ENCODE results near the gene PPIC.

PPIC gene

GRCh38 chr5:123035918-123036390 is 571 bp downstream of the PPIC start:
- peak; percentile 12 for DNase-seq
- peak overlapping the region; percentile 88 for H3K4me2 ChIP-seq (ENCODE audit: low read depth, low read length)
- TF ChIP-seq EZH2phosphoT487 (IDR thresholded peaks at IDR 0.05; ENCODE audit: low read length) (no peak), EZH2 (optimal IDR thresholded peaks at IDR 0.05; ENCODE audit: low read depth, low read length) (no peak), CTCF (IDR thresholded peaks at IDR 0.05; ENCODE audit: low read length) (no peak)
- no peaks in the 10 kb centered on the region for H3K9me2 ChIP-seq (replicated peaks; ENCODE audit: insufficient read depth, low read length)
- H4K20me1 ChIP-seq (ENCODE audit: insufficient read depth, low read length) = no peaks in the 10 kb centered on the region
- peaks cover 10% of the 10 kb centered on the region; the same call in 1 of the 2 replicates for H3K27me3 ChIP-seq (replicated peaks; ENCODE audit: insufficient read depth, low read length)
- H3K27ac ChIP-seq (ENCODE audit: low read length) = no peak overlapping the region
- peak overlapping the region; percentile 96 for H2AFZ ChIP-seq (ENCODE audit: low read length)
- H3K4me3 ChIP-seq (ENCODE audit: low read length) = peak overlapping the region; percentile 91
- 0 out of 2 replicates have a peak, but pooled peaks cover 8% of the 10 kb centered on the region for H3K4me1 ChIP-seq (ENCODE audit: low read length)
- no peaks in the 10 kb centered on the region for H3K79me2 ChIP-seq (ENCODE audit: low read length)
- no peaks in the 10 kb centered on the region for H3F3A ChIP-seq (ENCODE audit: insufficient read depth, low read length)
- peak overlapping the region; percentile 28; the same call in 1 of the 2 replicates for H3K9ac ChIP-seq (ENCODE audit: low read length)
- H3K36me3 ChIP-seq (replicated peaks; ENCODE audit: insufficient read depth, low read length) = no peaks in the 10 kb centered on the region
- H3K9me3 ChIP-seq (replicated peaks; ENCODE audit: insufficient read depth, low read length) = no peaks in the 10 kb centered on the region

GRCh38 chr5:123035360-123035917 is 1.1 kb downstream of the PPIC start:
- Histone ChIP-seq H2AFZ (ENCODE audit: low read length) (peak overlapping the region; percentile 96), H3K9me3 (replicated peaks; ENCODE audit: insufficient read depth, low read length) (no peaks in the 10 kb centered on the region), H3K9me2 (replicated peaks; ENCODE audit: insufficient read depth, low read length) (no peaks in the 10 kb centered on the region), H3K9ac (ENCODE audit: low read length) (peak overlapping the region; percentile 28; the same call in 1 of the 2 replicates), H3K27ac (ENCODE audit: low read length) (no peak overlapping the region), H3K27me3 (replicated peaks; ENCODE audit: insufficient read depth, low read length) (peaks cover 10% of the 10 kb centered on the region; the same call in 1 of the 2 replicates), H3K36me3 (replicated peaks; ENCODE audit: insufficient read depth, low read length) (no peaks in the 10 kb centered on the region), H3K79me2 (ENCODE audit: low read length) (no peaks in the 10 kb centered on the region), H3K4me1 (ENCODE audit: low read length) (0 out of 2 replicates have a peak, but pooled peaks cover 8% of the 10 kb centered on the region), H4K20me1 (ENCODE audit: insufficient read depth, low read length) (no peaks in the 10 kb centered on the region), H3K4me3 (ENCODE audit: low read length) (peak overlapping the region; percentile 91), H3K4me2 (ENCODE audit: low read depth, low read length) (peak overlapping the region; percentile 88), H3F3A (ENCODE audit: insufficient read depth, low read length) (no peaks in the 10 kb centered on the region)
- no peak for TF ChIP-seq CTCF (IDR thresholded peaks at IDR 0.05; ENCODE audit: low read length)
- no peak for TF ChIP-seq EZH2phosphoT487 (IDR thresholded peaks at IDR 0.05; ENCODE audit: low read length)
- no peak for TF ChIP-seq EZH2 (optimal IDR thresholded peaks at IDR 0.05; ENCODE audit: low read depth, low read length)
- DNase-seq = peak; percentile 88

GRCh38 chr5:123033157-123033671 is 3.3 kb downstream of the PPIC start:
- Histone ChIP-seq H3K4me3 (ENCODE audit: low read length) (no peak overlapping the region), H3K4me1 (ENCODE audit: low read length) (0 out of 2 replicates have a peak, but pooled peaks cover 8% of the 10 kb centered on the region), H3F3A (ENCODE audit: insufficient read depth, low read length) (no peaks in the 10 kb centered on the region), H3K9me3 (replicated peaks; ENCODE audit: insufficient read depth, low read length) (no peaks in the 10 kb centered on the region), H3K27ac (ENCODE audit: low read length) (no peak overlapping the region), H3K9me2 (replicated peaks; ENCODE audit: insufficient read depth, low read length) (no peaks in the 10 kb centered on the region), H3K36me3 (replicated peaks; ENCODE audit: insufficient read depth, low read length) (no peaks in the 10 kb centered on the region), H2AFZ (ENCODE audit: low read length) (no peak overlapping the region), H3K27me3 (replicated peaks; ENCODE audit: insufficient read depth, low read length) (peaks cover 10% of the 10 kb centered on the region; the same call in 1 of the 2 replicates), H3K79me2 (ENCODE audit: low read length) (no peaks in the 10 kb centered on the region), H4K20me1 (ENCODE audit: insufficient read depth, low read length) (no peaks in the 10 kb centered on the region), H3K9ac (ENCODE audit: low read length) (no peak overlapping the region), H3K4me2 (ENCODE audit: low read depth, low read length) (no peak overlapping the region)
- no peak for DNase-seq
- TF ChIP-seq EZH2phosphoT487 (IDR thresholded peaks at IDR 0.05; ENCODE audit: low read length) (no peak), CTCF (IDR thresholded peaks at IDR 0.05; ENCODE audit: low read length) (no peak), EZH2 (optimal IDR thresholded peaks at IDR 0.05; ENCODE audit: low read depth, low read length) (no peak)
